ENCODE measurements around the gene HIP1. TPM values are rescaled to one million over a fixed set of nuclear protein-coding genes. Genes with fewer than 3 reads are reported as not detected.
"Not testable (repeated sequence)": the region's sequence is repeated elsewhere in the genome, so short reads cannot be mapped to it uniquely, and the experiment has no call there.

HIP1 gene
- total and polyA plus RNA-seq, 8 donors = 3.6 to 14.8 (median 5.2) TPM

GRCh38 chr7:75722373-75722772, 16.4 kb downstream of the HIP1 start:
- Histone ChIP-seq H3K27me3 (no peaks in the 10 kb centered on the region), H3K36me3 (no peaks in the 10 kb centered on the region), H3K4me1 (no peaks in the 10 kb centered on the region), H3K9me3 (no peaks in the 10 kb centered on the region), H3K27ac (no peak overlapping the region), H3K4me3 (no peak overlapping the region)
- TF ChIP-seq CTCF (IDR thresholded peaks at IDR 0.05) = no peak
- WGBS, 2 donors = 86 to 91% methylated on average over 4 of the region's 4 CpGs
- DNase-seq (peak in 1 of 6 donors; percentile 17), ATAC-seq (no peak), FAIRE-seq (no peak)
- intact Hi-C loops (cut with DNase I) = no loop called here

GRCh38 chr7:75721922-75722321, 16.8 kb downstream of the HIP1 start:
- 82 to 85% methylated on average over 9 of the region's 9 CpGs for WGBS, 2 donors
- H3K36me3 ChIP-seq; H3K27me3 ChIP-seq; H3K4me1 ChIP-seq; ATAC-seq; H3K9me3 ChIP-seq; FAIRE-seq; intact Hi-C loops (cut with DNase I); H3K27ac ChIP-seq; H3K4me3 ChIP-seq: not testable (repeated sequence)
- DNase-seq = peak in 1 of 6 donors; percentile 24

- intact Hi-C loops (cut with DNase I) = no loop called here
- no peaks in the 10 kb centered on the region for H3K36me3 ChIP-seq
- H3K27ac ChIP-seq = no peak overlapping the region
- DNase-seq (peak in 1 of 6 donors; percentile 1), ATAC-seq (no peak), FAIRE-seq (no peak)
- TF ChIP-seq CTCF (IDR thresholded peaks at IDR 0.05) = no peak
- H3K9me3 ChIP-seq = no peaks in the 10 kb centered on the region
- H3K27me3 ChIP-seq = no peaks in the 10 kb centered on the region
- H3K4me3 ChIP-seq = no peak overlapping the region
- no peaks in the 10 kb centered on the region for H3K4me1 ChIP-seq
- WGBS, 2 donors = 83 to 94% methylated on average over 2 of the region's 2 CpGs
These were observed 17.3 kb downstream of the HIP1 start for GRCh38 chr7:75721426-75721825.

- ATAC-seq (no peak), DNase-seq (peak in 1 of 6 donors; percentile 3), FAIRE-seq (no peak)
- H3K4me3 ChIP-seq = no peak overlapping the region
- no peak overlapping the region for H3K27ac ChIP-seq
- no peaks in the 10 kb centered on the region for H3K27me3 ChIP-seq
- H3K9me3 ChIP-seq = no peaks in the 10 kb centered on the region
- 94% methylated on average over 5 of the region's 5 CpGs for WGBS, 2 donors
- H3K4me1 ChIP-seq = no peaks in the 10 kb centered on the region
- intact Hi-C loops (cut with DNase I) = no loop called here
- TF ChIP-seq CTCF (IDR thresholded peaks at IDR 0.05) = no peak
- H3K36me3 ChIP-seq = no peaks in the 10 kb centered on the region
These were observed 19.1 kb downstream of the HIP1 start for GRCh38 chr7:75719626-75720025.

- Histone ChIP-seq H3K36me3 (no peaks in the 10 kb centered on the region), H3K9me3 (no peaks in the 10 kb centered on the region), H3K27ac (no peak overlapping the region), H3K4me3 (no peak overlapping the region), H3K4me1 (no peaks in the 10 kb centered on the region), H3K27me3 (no peaks in the 10 kb centered on the region)
- DNase-seq = peak in 1 of 6 donors; percentile 11
- intact Hi-C loops (cut with DNase I) = no loop called here
- TF ChIP-seq CTCF (IDR thresholded peaks at IDR 0.05) = no peak
- WGBS, 2 donors = 54 to 56% methylated on average over 10 of the region's 10 CpGs
- no peak for ATAC-seq
- FAIRE-seq = no peak
These were observed 20.2 kb downstream of the HIP1 start for GRCh38 chr7:75718390-75719031.

GRCh38 chr7:75717746-75718145, 21.0 kb downstream of the HIP1 start:
- intact Hi-C loops (cut with DNase I); H3K4me1 ChIP-seq; ATAC-seq; H3K36me3 ChIP-seq; H3K27me3 ChIP-seq; H3K9me3 ChIP-seq; H3K27ac ChIP-seq; H3K4me3 ChIP-seq; DNase-seq; FAIRE-seq: not testable (repeated sequence)
- WGBS, 2 donors = 98 to 100% methylated on average over 3 of the region's 3 CpGs

Measured in pancreas (tissue), 10 donors.